ENCODE data around the gene GPR62.
A peak's percentile ranks its signal among the peaks of the same experiment; 100 is the strongest.
"Not testable (repeated sequence)": the region's sequence is repeated elsewhere in the genome, so short reads cannot be mapped to it uniquely, and the experiment has no call there.

The GPR62 gene

GRCh38 chr3:51992017-51992682 is 37.0 kb downstream of the GPR62 start:
- Histone ChIP-seq H3K4me3 (ENCODE audit: low read length in 2 of 2) (no peak overlapping the region), H3K27me3 (ENCODE audit: control insufficient read depth in 2 of 2, insufficient read depth in 2 of 2, low read length in 2 of 2) (no peaks in the 10 kb centered on the region), H3K36me3 (ENCODE audit: control insufficient read depth in 2 of 2, insufficient read depth in 2 of 2, low read length in 2 of 2) (peaks cover 18% of the 10 kb centered on the region in 2 donors), H3K4me1 (ENCODE audit: control insufficient read depth in 2 of 2, insufficient read depth in 2 of 2, low read length in 2 of 2) (peaks cover 10 to 11% of the 10 kb centered on the region in 2 donors), H3K27ac (ENCODE audit: low read depth in 2 of 2, low read length in 2 of 2) (no peak overlapping the region), H3K9me3 (ENCODE audit: control insufficient read depth in 2 of 2, low read length in 2 of 2) (no peaks in the 10 kb centered on the region), H3K9ac (ENCODE audit: low read depth in 1 of 2, low read length in 2 of 2) (no peak overlapping the region)

- H3K27me3 ChIP-seq (ENCODE audit: control insufficient read depth in 2 of 2, insufficient read depth in 2 of 2, low read length in 2 of 2); H3K9ac ChIP-seq (ENCODE audit: low read depth in 1 of 2, low read length in 2 of 2); H3K27ac ChIP-seq (ENCODE audit: low read depth in 2 of 2, low read length in 2 of 2); H3K9me3 ChIP-seq (ENCODE audit: control insufficient read depth in 2 of 2, low read length in 2 of 2); H3K4me3 ChIP-seq (ENCODE audit: low read length in 2 of 2): not testable (repeated sequence)
- H3K36me3 ChIP-seq (ENCODE audit: control insufficient read depth in 2 of 2, insufficient read depth in 2 of 2, low read length in 2 of 2): peaks cover 17 to 18% of the 10 kb centered on the region in 2 donors
- H3K4me1 ChIP-seq (ENCODE audit: control insufficient read depth in 2 of 2, insufficient read depth in 2 of 2, low read length in 2 of 2): peaks cover 9 to 11% of the 10 kb centered on the region in 2 donors
Observed at GRCh38 chr3:51993657-51994056, 38.5 kb downstream of the GPR62 start.

GRCh38 chr3:51994530-51994929 is 39.3 kb downstream of the GPR62 start:
- Histone ChIP-seq H3K4me1 (ENCODE audit: control insufficient read depth in 2 of 2, insufficient read depth in 2 of 2, low read length in 2 of 2) (peaks cover 9 to 11% of the 10 kb centered on the region in 2 donors), H3K4me3 (ENCODE audit: low read length in 2 of 2) (peak overlapping the region; percentile 83 to 100), H3K36me3 (ENCODE audit: control insufficient read depth in 2 of 2, insufficient read depth in 2 of 2, low read length in 2 of 2) (peaks cover 15 to 18% of the 10 kb centered on the region in 2 donors), H3K9ac (ENCODE audit: low read depth in 1 of 2, low read length in 2 of 2) (peak overlapping the region; percentile 91 to 99), H3K27ac (ENCODE audit: low read depth in 2 of 2, low read length in 2 of 2) (no peak overlapping the region), H3K9me3 (ENCODE audit: control insufficient read depth in 2 of 2, low read length in 2 of 2) (no peaks in the 10 kb centered on the region), H3K27me3 (ENCODE audit: control insufficient read depth in 2 of 2, insufficient read depth in 2 of 2, low read length in 2 of 2) (no peaks in the 10 kb centered on the region)

- peak within 1 kb of the TSS; percentile 91 to 99 for H3K9ac ChIP-seq (ENCODE audit: low read depth in 1 of 2, low read length in 2 of 2)
- H3K27me3 ChIP-seq (ENCODE audit: control insufficient read depth in 2 of 2, insufficient read depth in 2 of 2, low read length in 2 of 2): no peaks in the 10 kb centered on the region
- peak within 1 kb of the TSS; percentile 83 to 100 for H3K4me3 ChIP-seq (ENCODE audit: low read length in 2 of 2)
- no peaks in the 10 kb centered on the region for H3K9me3 ChIP-seq (ENCODE audit: control insufficient read depth in 2 of 2, low read length in 2 of 2)
- peaks cover 15 to 18% of the 10 kb centered on the region in 2 donors for H3K36me3 ChIP-seq (ENCODE audit: control insufficient read depth in 2 of 2, insufficient read depth in 2 of 2, low read length in 2 of 2)
- peak within 1 kb of the TSS; percentile 82 to 86 for H3K27ac ChIP-seq (ENCODE audit: low read depth in 2 of 2, low read length in 2 of 2)
- peaks cover 9 to 11% of the 10 kb centered on the region in 2 donors for H3K4me1 ChIP-seq (ENCODE audit: control insufficient read depth in 2 of 2, insufficient read depth in 2 of 2, low read length in 2 of 2)
Observed at GRCh38 chr3:51995346-51996163, 40.4 kb downstream of the GPR62 start, which contains the start of gene RPL29. TSS of gene RPL29 (minus strand) at chr3:51995895. CDS start at chr3:51995461, 434 bp downstream.

- Histone ChIP-seq H3K4me3 (ENCODE audit: low read length in 2 of 2) (no peak overlapping the region), H3K4me1 (ENCODE audit: control insufficient read depth in 2 of 2, insufficient read depth in 2 of 2, low read length in 2 of 2) (peaks cover 13% of the 10 kb centered on the region in 2 donors), H3K27ac (ENCODE audit: low read depth in 2 of 2, low read length in 2 of 2) (no peak overlapping the region), H3K9ac (ENCODE audit: low read depth in 1 of 2, low read length in 2 of 2) (no peak overlapping the region), H3K27me3 (ENCODE audit: control insufficient read depth in 2 of 2, insufficient read depth in 2 of 2, low read length in 2 of 2) (no peaks in the 10 kb centered on the region), H3K9me3 (ENCODE audit: control insufficient read depth in 2 of 2, low read length in 2 of 2) (no peaks in the 10 kb centered on the region), H3K36me3 (ENCODE audit: control insufficient read depth in 2 of 2, insufficient read depth in 2 of 2, low read length in 2 of 2) (peaks cover 15 to 18% of the 10 kb centered on the region in 2 donors)
Observed at GRCh38 chr3:51997172-51997571, 42.0 kb downstream of the GPR62 start.

GRCh38 chr3:51997935-51998596 is 42.9 kb downstream of the GPR62 start:
- no peak overlapping the region for H3K9ac ChIP-seq (ENCODE audit: low read depth in 1 of 2, low read length in 2 of 2)
- peaks cover 13% of the 10 kb centered on the region in 2 donors for H3K4me1 ChIP-seq (ENCODE audit: control insufficient read depth in 2 of 2, insufficient read depth in 2 of 2, low read length in 2 of 2)
- H3K27me3 ChIP-seq (ENCODE audit: control insufficient read depth in 2 of 2, insufficient read depth in 2 of 2, low read length in 2 of 2): no peaks in the 10 kb centered on the region
- H3K4me3 ChIP-seq (ENCODE audit: low read length in 2 of 2): no peak overlapping the region
- H3K36me3 ChIP-seq (ENCODE audit: control insufficient read depth in 2 of 2, insufficient read depth in 2 of 2, low read length in 2 of 2): peaks cover 11 to 14% of the 10 kb centered on the region in 2 donors
- no peak overlapping the region for H3K27ac ChIP-seq (ENCODE audit: low read depth in 2 of 2, low read length in 2 of 2)
- H3K9me3 ChIP-seq (ENCODE audit: control insufficient read depth in 2 of 2, low read length in 2 of 2): no peaks in the 10 kb centered on the region

GRCh38 chr3:51998774-51999173 is 43.6 kb downstream of the GPR62 start:
- Histone ChIP-seq H3K4me1 (ENCODE audit: control insufficient read depth in 2 of 2, insufficient read depth in 2 of 2, low read length in 2 of 2) (peaks cover 13% of the 10 kb centered on the region in 2 donors), H3K9me3 (ENCODE audit: control insufficient read depth in 2 of 2, low read length in 2 of 2) (no peaks in the 10 kb centered on the region), H3K27ac (ENCODE audit: low read depth in 2 of 2, low read length in 2 of 2) (no peak overlapping the region), H3K36me3 (ENCODE audit: control insufficient read depth in 2 of 2, insufficient read depth in 2 of 2, low read length in 2 of 2) (peaks cover 9 to 11% of the 10 kb centered on the region in 2 donors), H3K9ac (ENCODE audit: low read depth in 1 of 2, low read length in 2 of 2) (no peak overlapping the region), H3K27me3 (ENCODE audit: control insufficient read depth in 2 of 2, insufficient read depth in 2 of 2, low read length in 2 of 2) (no peaks in the 10 kb centered on the region), H3K4me3 (ENCODE audit: low read length in 2 of 2) (no peak overlapping the region)

GRCh38 chr3:51999846-52000245 is 44.7 kb downstream of the GPR62 start:
- H3K27me3 ChIP-seq (ENCODE audit: control insufficient read depth in 2 of 2, insufficient read depth in 2 of 2, low read length in 2 of 2): no peaks in the 10 kb centered on the region
- H3K9ac ChIP-seq (ENCODE audit: low read depth in 1 of 2, low read length in 2 of 2): no peak overlapping the region

GRCh38 chr3:52001443-52001974 is 46.3 kb downstream of the GPR62 start:
- no peaks in the 10 kb centered on the region for H3K27me3 ChIP-seq (ENCODE audit: control insufficient read depth in 2 of 2, insufficient read depth in 2 of 2, low read length in 2 of 2)
- H3K4me3 ChIP-seq (ENCODE audit: low read length in 2 of 2): no peak overlapping the region
- H3K9me3 ChIP-seq (ENCODE audit: control insufficient read depth in 2 of 2, low read length in 2 of 2): no peaks in the 10 kb centered on the region
- H3K36me3 ChIP-seq (ENCODE audit: control insufficient read depth in 2 of 2, insufficient read depth in 2 of 2, low read length in 2 of 2): no peaks in the 10 kb centered on the region
- peaks cover 2 to 7% of the 10 kb centered on the region in 2 donors for H3K4me1 ChIP-seq (ENCODE audit: control insufficient read depth in 2 of 2, insufficient read depth in 2 of 2, low read length in 2 of 2)
- no peak overlapping the region for H3K9ac ChIP-seq (ENCODE audit: low read depth in 1 of 2, low read length in 2 of 2)
- no peak overlapping the region for H3K27ac ChIP-seq (ENCODE audit: low read depth in 2 of 2, low read length in 2 of 2)

More at GRCh38 chr3:51999846-52000245, 44.7 kb downstream of the GPR62 start:
- Histone ChIP-seq H3K4me1 (ENCODE audit: control insufficient read depth in 2 of 2, insufficient read depth in 2 of 2, low read length in 2 of 2) (peaks cover 6 to 8% of the 10 kb centered on the region in 2 donors), H3K9me3 (ENCODE audit: control insufficient read depth in 2 of 2, low read length in 2 of 2) (no peaks in the 10 kb centered on the region), H3K27ac (ENCODE audit: low read depth in 2 of 2, low read length in 2 of 2) (no peak overlapping the region), H3K36me3 (ENCODE audit: control insufficient read depth in 2 of 2, insufficient read depth in 2 of 2, low read length in 2 of 2) (peaks cover 0 to under 1% of the 10 kb centered on the region in 2 donors), H3K4me3 (ENCODE audit: low read length in 2 of 2) (no peak overlapping the region)
